Muscle of leg (tissue), 11 donors: Measurements from ENCODE around the gene NDUFB5. TPM values are rescaled to one million over a fixed set of nuclear protein-coding genes. Genes with fewer than 3 reads are reported as not detected.

Experiments
- DNase-seq: peaks from one replicate; pipeline ENCODE4 v3.0.0; 2013
- H3K27ac ChIP-seq: one replicate; pipeline ENCODE4 v1.5.1; 2013; ENCODE audit warnings: mild to moderate bottlenecking, low read length, control low read depth
- H3K27me3 ChIP-seq: one replicate; pipeline ENCODE4 v1.6.1; 2013; ENCODE audit warnings: low read length; ENCODE audit not compliant: control insufficient read depth, insufficient read depth
- H3K36me3 ChIP-seq: one replicate; pipeline ENCODE4 v1.6.1; 2013; ENCODE audit warnings: low read length; ENCODE audit not compliant: control insufficient read depth, insufficient read depth
- H3K4me1 ChIP-seq: one replicate; pipeline ENCODE4 v1.6.1; 2013; ENCODE audit warnings: low read length; ENCODE audit not compliant: control insufficient read depth, insufficient read depth
- H3K4me3 ChIP-seq: one replicate; pipeline ENCODE4 v1.5.1; 2013; ENCODE audit warnings: low read length, control low read depth
- H3K9me3 ChIP-seq: replicated peaks from 2 replicates; pipeline ENCODE4 v1.6.1; 2013; ENCODE audit warnings: low read depth, low read length; ENCODE audit not compliant: control insufficient read depth
- WGBS: methylation state at CpG from one replicate; pipeline ENCODE4 v1.1.5; 2013; ENCODE audit warnings: missing lambda C conversion rate; ENCODE audit not compliant: insufficient coverage; 5-methylcytosine and 5-hydroxymethylcytosine counted together
- polyA plus RNA-seq, 8 donors: library from polyadenylated mRNA; unstranded; fragments of 120-200 nt; gene quantifications; one replicate each; pipeline versions ENCODE4 v1.2.1 to v1.2.3, GENCODE V29; 2013; ENCODE audit warnings: inconsistent platforms in 1 of 8, low replicate concordance in 1 of 8; ENCODE audit not compliant: insufficient read length in 8 of 8, insufficient read depth in 1 of 8
- total RNA-seq: library from RNA; stranded (reverse); fragments of 120-200 nt; gene quantifications from one replicate; pipeline ENCODE4 v1.2.4, GENCODE V29; 2013

NDUFB5 gene
- total and polyA plus RNA-seq, 9 donors: 149 to 219 (median 178) TPM

DNA sequence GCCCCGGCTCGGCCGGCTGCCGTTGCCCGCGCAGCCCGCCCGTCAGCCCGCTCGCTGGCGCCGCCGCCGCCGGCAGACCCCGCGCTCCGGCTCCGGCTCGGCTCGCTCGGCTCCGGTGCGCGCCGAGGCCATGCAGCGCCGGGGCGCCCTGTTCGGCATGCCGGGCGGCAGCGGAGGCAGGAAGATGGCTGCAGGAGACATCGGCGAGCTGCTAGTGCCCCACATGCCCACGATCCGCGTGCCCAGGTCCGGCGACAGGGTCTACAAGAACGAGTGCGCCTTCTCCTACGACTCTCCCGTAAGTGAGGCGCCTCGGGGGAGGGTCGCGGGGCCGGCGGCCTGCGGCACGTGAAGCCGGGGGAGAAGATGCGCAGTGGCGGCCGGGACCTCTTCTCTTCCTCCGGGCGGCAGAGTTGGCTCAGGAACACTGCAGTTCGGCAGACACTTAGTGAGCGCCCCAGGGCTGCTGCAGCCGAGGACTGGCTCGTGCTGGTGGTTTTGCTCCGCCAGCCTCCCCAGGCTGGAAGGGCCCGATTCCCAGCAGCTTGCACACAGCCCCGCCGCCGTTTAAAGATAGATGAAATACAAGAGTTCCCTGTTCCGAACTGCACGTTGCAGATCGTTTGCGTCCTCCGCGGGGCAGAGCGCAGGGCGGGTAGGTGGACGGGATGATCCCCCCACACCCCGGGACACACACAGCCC lies 48.7 kb downstream of the NDUFB5 start:
- no peaks in the 10 kb centered on the region for H3K27me3 ChIP-seq
- under 1% methylated on average over 77 of the region's 77 CpGs for WGBS
- no peaks in the 10 kb centered on the region for H3K9me3 ChIP-seq
- peak; percentile 89 for DNase-seq
- peak overlapping the region; percentile 97 for H3K27ac ChIP-seq
- peak overlapping the region; percentile 47 for H3K4me3 ChIP-seq
- H3K36me3 ChIP-seq: no peaks in the 10 kb centered on the region
- peaks cover 21% of the 10 kb centered on the region for H3K4me1 ChIP-seq

DNA sequence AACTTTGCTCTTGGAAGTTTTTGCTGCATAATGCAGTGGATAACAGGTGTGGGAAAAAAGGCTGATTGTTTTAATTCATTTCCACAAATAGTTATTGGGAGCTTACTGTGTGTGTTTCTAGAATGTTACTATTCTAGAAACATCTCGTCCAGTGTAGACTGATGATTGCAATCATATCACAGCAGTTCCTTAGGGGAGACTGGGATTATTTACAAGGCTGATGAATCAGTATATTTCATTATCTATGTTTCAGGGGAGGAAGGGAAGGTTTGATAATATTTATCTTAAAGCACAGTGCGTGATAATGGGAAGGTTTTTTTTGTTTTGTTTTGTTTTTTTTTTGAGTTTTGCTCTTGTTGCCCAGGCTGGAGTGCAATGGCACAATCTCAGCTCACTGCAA lies 50.6 kb downstream of the NDUFB5 start:
- no CpG with 5 or more reads among the region's 2 CpGs for WGBS

DNA sequence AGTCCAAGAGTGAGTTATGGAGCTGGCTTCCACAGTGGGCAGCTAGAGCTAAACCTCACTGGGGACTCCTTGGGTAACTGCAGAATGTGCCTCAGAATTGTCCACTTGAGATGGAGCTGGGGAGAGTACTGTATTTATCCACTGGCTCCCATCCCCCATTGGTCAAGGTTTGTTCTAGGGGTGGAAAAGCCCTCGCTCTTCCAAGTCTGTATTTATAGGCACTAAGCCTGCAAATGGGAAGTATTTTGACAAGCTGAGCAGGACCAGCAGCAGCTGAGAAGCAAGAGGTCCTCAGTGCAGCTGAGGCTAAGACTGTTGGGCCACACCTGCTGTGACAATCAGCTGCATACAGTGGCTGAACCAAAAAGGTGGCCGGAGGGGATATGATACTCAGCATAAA lies 54.0 kb downstream of the NDUFB5 start:
- DNase-seq: peak; percentile 59
- H3K9me3 ChIP-seq: no peaks in the 10 kb centered on the region
- H3K27ac ChIP-seq: peak overlapping the region; percentile 75
- WGBS: no CpG with 5 or more reads among the region's 2 CpGs
- no peaks in the 10 kb centered on the region for H3K27me3 ChIP-seq
- no peaks in the 10 kb centered on the region for H3K36me3 ChIP-seq
- peaks cover 38% of the 10 kb centered on the region for H3K4me1 ChIP-seq
- no peak overlapping the region for H3K4me3 ChIP-seq

More for the DNA sequence above, 50.6 kb downstream of the NDUFB5 start:
- H3K27me3 ChIP-seq: no peaks in the 10 kb centered on the region
- no peaks in the 10 kb centered on the region for H3K9me3 ChIP-seq
- peak overlapping the region; percentile 75 for H3K27ac ChIP-seq
- no peaks in the 10 kb centered on the region for H3K36me3 ChIP-seq
- H3K4me1 ChIP-seq: peaks cover 31% of the 10 kb centered on the region
- H3K4me3 ChIP-seq: peak overlapping the region; percentile 47
- no peak for DNase-seq

DNA sequence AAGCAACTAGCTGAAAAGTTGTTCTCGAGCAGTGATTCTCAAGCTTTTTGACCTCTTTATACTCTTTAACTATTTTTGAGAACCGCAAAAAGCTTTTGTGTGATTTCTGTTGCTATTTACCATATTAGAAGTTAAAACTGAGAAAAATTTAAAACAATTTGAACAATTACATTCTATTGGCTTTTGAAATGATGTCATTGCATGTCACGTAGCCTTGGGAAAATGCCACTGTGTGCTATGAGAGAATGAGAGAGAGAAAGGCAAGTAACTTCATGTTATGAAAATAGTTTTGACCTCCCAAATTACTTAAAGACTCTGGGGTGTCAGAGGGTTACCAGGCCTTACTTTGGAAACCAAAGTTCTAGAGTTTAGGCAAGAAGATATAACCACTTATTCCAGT lies 56.3 kb downstream of the NDUFB5 start:
- Histone ChIP-seq H3K36me3 (no peaks in the 10 kb centered on the region), H3K4me3 (no peak overlapping the region), H3K9me3 (no peaks in the 10 kb centered on the region), H3K27me3 (no peaks in the 10 kb centered on the region), H3K4me1 (peaks cover 40% of the 10 kb centered on the region), H3K27ac (no peak overlapping the region)
- DNase-seq: no peak
- WGBS: no CpG with 5 or more reads among the region's 3 CpGs

DNA sequence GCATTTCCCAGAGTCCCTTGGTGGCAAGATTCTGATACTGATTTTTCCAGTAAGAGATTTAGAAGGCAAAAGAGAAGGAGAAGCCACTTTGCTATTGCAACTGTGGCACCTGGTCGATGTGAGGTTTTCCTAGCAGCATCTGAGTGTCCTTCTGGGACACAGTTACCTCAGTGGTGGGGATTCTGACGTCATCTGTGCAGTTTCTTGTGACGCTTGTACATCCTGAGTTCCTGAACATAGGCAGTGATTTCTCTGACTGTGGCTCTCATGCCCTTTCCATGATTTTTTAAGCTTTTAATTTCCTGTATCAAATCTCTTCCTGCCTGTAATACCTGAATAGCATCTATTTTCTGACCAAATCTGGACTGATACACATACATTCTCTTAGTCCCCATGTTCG lies 57.2 kb downstream of the NDUFB5 start:
- Histone ChIP-seq H3K9me3 (no peaks in the 10 kb centered on the region), H3K27ac (no peak overlapping the region), H3K4me1 (peaks cover 45% of the 10 kb centered on the region), H3K27me3 (no peaks in the 10 kb centered on the region), H3K4me3 (no peak overlapping the region), H3K36me3 (no peaks in the 10 kb centered on the region)
- 40% methylated on average over 3 of the region's 4 CpGs for WGBS
- no peak for DNase-seq

DNA sequence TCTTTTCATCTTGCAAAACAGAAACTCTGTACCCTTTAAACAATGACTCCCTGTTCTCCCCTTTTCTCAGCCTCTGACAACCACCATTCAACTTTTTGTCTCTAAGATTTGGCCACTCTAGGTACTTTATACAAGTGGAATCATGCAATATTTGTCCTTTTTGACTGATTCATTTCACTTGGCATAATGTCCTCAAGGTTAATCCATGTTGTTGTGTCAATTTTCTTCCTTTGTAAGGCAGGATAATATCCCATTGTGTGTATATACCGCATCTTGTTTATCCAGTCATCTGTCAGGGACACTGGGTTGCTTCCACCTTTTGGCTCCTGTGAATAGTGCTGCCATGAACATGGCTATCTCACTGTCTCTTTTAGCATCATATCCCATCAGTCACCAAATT lies 58.5 kb downstream of the NDUFB5 start:
- Histone ChIP-seq H3K4me3 (no peak overlapping the region), H3K27me3 (no peaks in the 10 kb centered on the region), H3K4me1 (peaks cover 48% of the 10 kb centered on the region), H3K36me3 (no peaks in the 10 kb centered on the region), H3K9me3 (no peaks in the 10 kb centered on the region), H3K27ac (no peak overlapping the region)
- WGBS: no CpG with 5 or more reads among the region's 1 CpG
- no peak for DNase-seq

DNA sequence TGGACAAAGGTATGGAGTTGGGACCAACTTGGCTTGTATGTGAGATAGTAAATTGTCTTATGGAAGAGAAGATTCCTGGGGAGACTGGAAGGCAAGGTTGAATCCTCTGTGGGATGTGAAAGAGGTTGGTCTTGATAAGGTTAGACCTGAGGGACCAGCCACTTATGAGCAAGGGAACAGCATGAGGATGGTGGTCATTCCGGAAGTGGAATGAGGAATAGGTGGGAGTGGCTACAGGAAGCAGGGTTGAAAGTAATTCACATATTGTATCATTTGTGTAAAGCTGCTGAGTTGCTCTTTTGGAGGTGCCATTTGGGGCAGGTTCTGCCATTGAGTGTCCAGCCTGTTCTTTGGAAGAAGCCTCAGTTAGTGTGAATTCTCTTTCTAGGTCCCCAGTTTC lies 61.4 kb downstream of the NDUFB5 start:
- DNase-seq: no peak
- no peaks in the 10 kb centered on the region for H3K36me3 ChIP-seq
- H3K27me3 ChIP-seq: no peaks in the 10 kb centered on the region
- no peak overlapping the region for H3K4me3 ChIP-seq
- H3K9me3 ChIP-seq: no peaks in the 10 kb centered on the region
- WGBS: 22% methylated on average over 1 of the region's 1 CpG
- peak overlapping the region; percentile 74 for H3K27ac ChIP-seq
- H3K4me1 ChIP-seq: peaks cover 36% of the 10 kb centered on the region

DNA sequence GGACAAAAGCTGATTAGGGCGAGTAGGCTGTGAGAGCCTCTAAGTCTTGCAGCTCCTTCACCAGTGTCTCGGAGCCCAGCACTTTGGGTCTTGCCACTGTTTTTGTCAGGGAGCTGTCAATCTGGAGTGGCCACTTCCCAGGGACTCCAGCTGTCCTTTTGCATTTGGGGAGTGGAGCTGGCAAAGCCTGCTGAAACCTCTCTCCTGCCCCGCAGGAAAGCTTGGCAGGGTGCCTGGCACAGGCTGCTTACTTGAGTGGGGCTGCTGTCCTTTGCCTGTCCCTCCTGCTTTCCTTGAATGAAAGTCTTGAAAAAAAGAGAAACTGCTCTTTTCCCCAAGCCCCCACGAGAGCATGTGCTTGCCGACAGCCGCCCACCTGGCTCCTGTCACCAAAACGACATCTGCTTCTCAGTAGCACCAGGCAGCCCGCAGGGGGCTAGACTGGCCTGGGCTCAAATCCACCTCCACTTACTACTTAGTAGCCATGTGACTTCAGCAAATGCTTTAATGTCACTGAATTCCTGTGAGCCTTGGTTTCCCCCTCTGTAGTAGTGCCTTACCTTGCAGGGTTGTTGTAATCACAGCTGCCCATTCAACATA lies 61.9 kb downstream of the NDUFB5 start:
- peaks cover 36% of the 10 kb centered on the region for H3K4me1 ChIP-seq
- no peaks in the 10 kb centered on the region for H3K36me3 ChIP-seq
- 15% methylated on average over 8 of the region's 8 CpGs for WGBS
- no peak overlapping the region for H3K4me3 ChIP-seq
- H3K9me3 ChIP-seq: no peaks in the 10 kb centered on the region
- H3K27ac ChIP-seq: peak overlapping the region; percentile 74
- H3K27me3 ChIP-seq: no peaks in the 10 kb centered on the region
- DNase-seq: peak; percentile 79

DNA sequence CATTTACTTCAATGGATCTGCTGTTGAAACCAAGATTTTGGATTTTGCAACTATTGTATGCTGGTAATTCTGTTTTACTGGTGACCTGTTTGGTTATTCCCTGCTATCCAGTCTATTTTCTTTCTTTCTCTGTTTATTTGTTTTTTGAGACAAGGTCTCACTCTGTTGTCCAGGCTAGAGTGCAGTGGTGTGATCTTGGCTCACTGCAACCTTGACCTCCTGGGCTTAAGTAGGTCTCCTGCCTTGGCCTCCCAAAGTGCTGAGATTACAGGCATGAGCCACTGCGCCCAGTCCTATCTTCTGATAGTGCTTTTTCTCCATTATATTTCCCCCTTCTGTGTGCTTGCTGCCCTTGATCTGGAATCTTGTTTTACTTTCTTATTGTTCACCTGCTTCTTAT lies 63.8 kb downstream of the NDUFB5 start:
- no peak overlapping the region for H3K27ac ChIP-seq
- WGBS: no CpG with 5 or more reads among the region's 1 CpG
- H3K4me3 ChIP-seq: no peak overlapping the region
- H3K36me3 ChIP-seq: no peaks in the 10 kb centered on the region
- H3K27me3 ChIP-seq: no peaks in the 10 kb centered on the region
- H3K9me3 ChIP-seq: no peaks in the 10 kb centered on the region
- DNase-seq: no peak
- H3K4me1 ChIP-seq: peaks cover 29% of the 10 kb centered on the region

DNA sequence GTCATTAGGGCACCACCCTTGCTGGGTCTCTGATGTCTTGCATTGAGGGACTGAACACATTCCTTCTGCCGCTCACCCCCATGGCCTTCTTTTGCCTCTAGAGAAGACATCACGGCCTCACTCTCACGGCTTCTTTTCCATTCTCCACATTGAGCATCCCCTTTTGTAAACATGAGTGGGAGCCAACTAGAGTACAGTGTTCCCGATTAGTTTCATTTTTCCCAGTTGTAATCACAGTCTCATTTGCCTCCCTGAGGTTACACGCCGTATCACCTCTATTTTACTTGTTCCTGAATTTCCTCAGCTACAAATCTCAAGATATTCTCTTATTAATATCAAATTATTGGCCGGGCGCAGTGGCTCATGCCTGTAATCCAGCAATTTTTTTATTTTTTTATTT lies 65.7 kb downstream of the NDUFB5 start:
- Histone ChIP-seq H3K36me3 (no peaks in the 10 kb centered on the region), H3K27me3 (no peaks in the 10 kb centered on the region), H3K4me1 (peaks cover 21% of the 10 kb centered on the region), H3K27ac (no peak overlapping the region), H3K9me3 (no peaks in the 10 kb centered on the region), H3K4me3 (no peak overlapping the region)
- WGBS: 89% methylated on average over 5 of the region's 8 CpGs
- DNase-seq: no peak
